A549 (cell line): Measurements from ENCODE around the gene KLHL15.

Experiments used
- RARB ChIP-seq: fragments of 250-450 bp; sonication (Bioruptor Pico); IDR thresholded peaks from 2 replicates; pipeline ENCODE4 v1.8.0; 2021; ENCODE audit warnings: mild to moderate bottlenecking, moderate library complexity
- RNF2 ChIP-seq: fragments of 200-600 bp; sonication (generic); IDR thresholded peaks from 2 replicates; pipeline ENCODE4 v1.6.1; 2016; ENCODE audit warnings: low read depth, mild to moderate bottlenecking, antibody characterized with exemption, moderate library complexity, borderline replicate concordance
- TF ChIP-seq, protein P1 (sequence below): fragments of 250-450 bp; sonication (Bioruptor Pico); IDR thresholded peaks from 2 replicates; pipeline ENCODE4 v1.5.0; 2021; ENCODE audit warnings: mild to moderate bottlenecking, moderate library complexity, borderline replicate concordance
- TF ChIP-seq, protein P2 (sequence below): fragments of >200 bp; sonication (Bioruptor Twin); formaldehyde crosslinking; IDR thresholded peaks from 3 replicates; pipeline ENCODE4 v1.5.1; 2016

DNA sequence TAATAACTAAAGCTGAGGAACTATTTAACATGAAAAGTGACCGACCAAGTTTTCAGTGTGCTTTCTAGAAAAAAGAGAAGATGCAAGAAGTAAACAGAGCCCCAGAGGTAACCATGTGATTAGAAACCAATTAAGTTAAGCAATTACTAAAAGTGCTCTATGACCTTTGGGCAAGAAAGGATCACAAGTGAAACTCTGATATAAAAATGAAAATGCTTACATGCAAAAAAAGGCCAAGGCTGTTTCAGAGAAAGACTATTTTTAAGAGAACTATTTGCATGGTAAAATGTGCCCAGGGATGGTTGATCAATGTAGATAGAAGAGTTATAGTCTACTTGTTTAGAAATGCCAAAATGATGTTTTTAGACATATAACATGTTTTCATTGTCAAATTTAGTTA, 22.0 kb downstream of the KLHL15 start:
- TF ChIP-seq, protein P1, sequence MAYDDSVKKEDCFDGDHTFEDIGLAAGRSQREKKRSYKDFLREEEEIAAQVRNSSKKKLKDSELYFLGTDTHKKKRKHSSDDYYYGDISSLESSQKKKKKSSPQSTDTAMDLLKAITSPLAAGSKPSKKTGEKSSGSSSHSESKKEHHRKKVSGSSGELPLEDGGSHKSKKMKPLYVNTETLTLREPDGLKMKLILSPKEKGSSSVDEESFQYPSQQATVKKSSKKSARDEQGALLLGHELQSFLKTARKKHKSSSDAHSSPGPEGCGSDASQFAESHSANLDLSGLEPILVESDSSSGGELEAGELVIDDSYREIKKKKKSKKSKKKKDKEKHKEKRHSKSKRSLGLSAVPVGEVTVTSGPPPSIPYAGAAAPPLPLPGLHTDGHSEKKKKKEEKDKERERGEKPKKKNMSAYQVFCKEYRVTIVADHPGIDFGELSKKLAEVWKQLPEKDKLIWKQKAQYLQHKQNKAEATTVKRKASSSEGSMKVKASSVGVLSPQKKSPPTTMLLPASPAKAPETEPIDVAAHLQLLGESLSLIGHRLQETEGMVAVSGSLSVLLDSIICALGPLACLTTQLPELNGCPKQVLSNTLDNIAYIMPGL: no peak
- TF ChIP-seq, protein P2, sequence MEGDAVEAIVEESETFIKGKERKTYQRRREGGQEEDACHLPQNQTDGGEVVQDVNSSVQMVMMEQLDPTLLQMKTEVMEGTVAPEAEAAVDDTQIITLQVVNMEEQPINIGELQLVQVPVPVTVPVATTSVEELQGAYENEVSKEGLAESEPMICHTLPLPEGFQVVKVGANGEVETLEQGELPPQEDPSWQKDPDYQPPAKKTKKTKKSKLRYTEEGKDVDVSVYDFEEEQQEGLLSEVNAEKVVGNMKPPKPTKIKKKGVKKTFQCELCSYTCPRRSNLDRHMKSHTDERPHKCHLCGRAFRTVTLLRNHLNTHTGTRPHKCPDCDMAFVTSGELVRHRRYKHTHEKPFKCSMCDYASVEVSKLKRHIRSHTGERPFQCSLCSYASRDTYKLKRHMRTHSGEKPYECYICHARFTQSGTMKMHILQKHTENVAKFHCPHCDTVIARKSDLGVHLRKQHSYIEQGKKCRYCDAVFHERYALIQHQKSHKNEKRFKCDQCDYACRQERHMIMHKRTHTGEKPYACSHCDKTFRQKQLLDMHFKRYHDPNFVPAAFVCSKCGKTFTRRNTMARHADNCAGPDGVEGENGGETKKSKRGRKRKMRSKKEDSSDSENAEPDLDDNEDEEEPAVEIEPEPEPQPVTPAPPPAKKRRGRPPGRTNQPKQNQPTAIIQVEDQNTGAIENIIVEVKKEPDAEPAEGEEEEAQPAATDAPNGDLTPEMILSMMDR: no peak
- no peak for TF ChIP-seq RNF2
- no peak for TF ChIP-seq RARB (CRISPR knock-in tag)
